Measurements from ENCODE around the gene CH25H.
"Not testable (repeated sequence)": the region's sequence is repeated elsewhere in the genome, so short reads cannot be mapped to it uniquely, and the experiment has no call there.

The CH25H gene

GRCh38 chr10:89201345-89202032 is 5.6 kb downstream of the CH25H start:
- no peak for DNase-seq (ENCODE audit: low read depth in 3 of 3)

DNA sequence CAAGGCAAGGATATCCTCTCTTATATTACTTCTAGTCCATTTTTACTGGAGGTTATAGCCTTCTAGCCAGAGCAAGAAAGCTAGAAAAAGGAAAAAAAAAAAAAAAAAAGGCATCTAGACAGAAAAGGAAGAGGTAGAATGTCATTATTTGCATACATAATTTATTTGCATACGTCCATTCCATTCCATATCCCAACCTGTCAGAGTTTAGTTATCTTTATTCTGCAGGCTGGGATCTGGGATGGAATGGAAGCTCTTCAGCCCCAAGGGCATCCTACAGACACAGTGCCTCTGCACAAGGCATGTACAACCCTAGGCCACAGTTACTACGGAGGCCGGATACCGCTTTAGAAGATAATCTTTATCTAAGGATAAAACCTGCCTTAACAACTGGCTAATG is 9.6 kb downstream of the CH25H start:
- DNase-seq (ENCODE audit: low read depth in 3 of 3): no peak

GRCh38 chr10:89191301-89191700 is 15.8 kb downstream of the CH25H start:
- DNase-seq (ENCODE audit: low read depth in 3 of 3): not testable (repeated sequence)

DNA sequence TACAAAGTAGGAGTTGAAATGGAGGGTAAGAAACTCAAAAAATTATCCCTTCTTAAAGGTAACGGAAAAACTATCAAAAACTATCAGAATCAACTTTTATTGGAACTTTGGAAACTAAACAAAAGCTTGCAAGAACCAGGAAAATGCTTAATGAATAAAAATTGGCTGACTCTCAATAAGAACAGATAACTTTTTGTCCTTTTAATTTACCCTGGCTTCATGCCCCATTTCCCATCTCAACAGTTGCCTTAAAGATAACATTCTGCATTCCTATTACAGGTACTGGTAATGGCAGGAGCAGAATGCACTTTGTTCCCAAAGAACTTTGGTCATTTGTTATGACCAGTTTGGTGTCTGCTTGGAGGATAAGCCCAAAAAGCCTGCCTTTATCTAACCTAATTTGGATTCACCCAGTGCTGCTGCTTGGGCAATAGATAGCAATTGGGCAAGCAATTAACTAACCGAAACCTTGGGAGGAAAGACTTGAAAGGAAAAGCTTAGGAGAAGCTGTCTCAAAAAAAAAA is 17.8 kb downstream of the CH25H start:
- DNase-seq (ENCODE audit: low read depth in 3 of 3): no peak

GRCh38 chr10:89185658-89186057 is 21.5 kb downstream of the CH25H start:
- DNase-seq (ENCODE audit: low read depth in 3 of 3): no peak

DNA sequence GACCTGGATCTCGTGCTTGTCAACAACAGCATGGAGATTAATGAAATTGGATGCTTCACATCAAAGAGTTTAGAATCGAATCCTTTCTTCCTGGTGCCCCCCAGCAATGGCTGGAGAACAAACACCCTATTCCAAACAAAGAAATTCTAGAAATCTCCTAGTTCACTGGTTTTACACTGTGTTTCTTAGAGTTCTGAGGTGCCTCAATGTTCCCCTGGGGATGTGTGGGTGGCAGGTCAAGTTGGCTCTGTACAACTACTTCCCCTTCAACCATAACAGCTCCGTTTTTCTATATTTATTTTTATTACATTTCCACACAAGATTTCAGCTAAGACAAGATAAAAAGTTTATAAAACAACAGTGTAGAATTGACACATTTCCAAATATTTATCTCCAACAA is 22.5 kb downstream of the CH25H start:
- no peak for DNase-seq (ENCODE audit: low read depth in 3 of 3)

GRCh38 chr10:89183571-89183970 is 23.5 kb downstream of the CH25H start:
- DNase-seq (ENCODE audit: low read depth in 3 of 3): no peak

DNA sequence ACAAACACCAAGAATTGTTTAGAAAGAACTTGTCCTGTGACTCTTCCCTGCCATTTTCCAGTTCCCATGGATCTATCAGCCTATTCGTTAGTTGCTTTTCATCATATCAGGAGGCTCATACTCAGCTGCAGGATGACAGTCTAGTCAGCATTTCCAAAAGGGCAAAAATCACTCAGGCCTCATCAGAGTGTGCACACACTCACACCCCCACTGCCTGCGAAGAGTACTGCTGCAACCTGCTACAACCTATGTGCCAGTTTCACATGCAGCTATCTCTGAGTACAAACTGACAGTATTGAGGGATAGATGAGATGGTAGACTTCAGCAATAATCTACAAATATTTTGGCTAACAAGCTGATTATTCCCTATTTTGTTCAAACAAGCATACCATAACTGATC is 24.2 kb downstream of the CH25H start:
- no peak for DNase-seq (ENCODE audit: low read depth in 3 of 3)

DNA sequence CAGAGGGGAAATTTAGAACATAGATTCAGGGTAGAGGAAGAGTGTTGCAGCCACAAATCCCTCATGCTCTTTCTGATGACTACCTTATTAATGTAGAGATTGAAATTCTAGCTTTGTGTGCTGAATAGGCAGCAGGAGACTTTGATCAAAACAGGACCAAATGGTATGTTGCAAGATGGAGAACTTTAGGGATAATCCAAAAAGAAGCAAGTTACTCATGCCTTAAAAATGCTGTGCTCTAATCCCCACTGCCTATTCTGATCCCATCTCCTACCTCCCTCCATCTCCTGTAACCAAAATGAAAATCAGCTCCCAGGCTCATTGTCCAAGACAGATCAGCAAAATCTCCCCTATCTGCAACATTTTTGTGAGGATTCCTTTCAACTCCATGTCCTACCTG is 31.3 kb downstream of the CH25H start:
- no peak for DNase-seq (ENCODE audit: low read depth in 3 of 3)

DNA sequence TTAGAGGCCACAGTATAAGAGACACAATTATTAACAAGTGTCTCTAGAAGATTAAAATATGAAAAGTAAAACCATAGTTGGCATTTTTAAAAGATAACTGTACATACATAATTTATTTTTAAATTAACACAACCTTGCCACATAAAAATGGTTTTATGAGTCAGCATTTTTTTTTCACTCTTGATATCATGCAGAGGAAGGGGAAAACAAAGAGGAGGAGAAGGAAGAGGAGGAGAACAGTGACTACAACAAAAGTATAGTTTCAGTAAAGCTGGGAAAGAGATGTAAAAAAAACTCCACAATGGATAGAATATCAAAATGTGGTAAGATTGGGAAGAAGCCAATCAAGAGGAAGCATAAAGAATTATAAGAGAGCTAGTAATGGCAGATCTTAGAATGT is 34.0 kb downstream of the CH25H start:
- no peak for DNase-seq (ENCODE audit: low read depth in 3 of 3)

DNA sequence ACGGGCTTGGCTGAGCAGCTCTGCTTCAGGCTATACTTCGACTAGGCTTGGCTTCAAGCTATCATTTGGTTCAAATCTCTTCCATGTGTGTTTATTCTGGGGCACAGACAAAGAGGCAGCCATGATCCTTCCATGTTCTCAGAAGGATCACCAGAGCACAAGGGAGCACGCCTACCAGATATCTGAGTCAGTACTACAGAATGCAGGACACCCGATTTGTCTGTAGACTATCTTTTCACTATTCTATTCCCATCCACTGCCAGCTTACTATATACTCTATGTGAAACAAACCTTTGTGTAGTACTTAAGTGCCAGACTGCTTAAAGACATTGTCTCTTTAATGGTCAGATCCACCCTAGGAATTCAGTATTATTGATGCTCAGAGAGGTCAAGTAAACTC is 35.1 kb downstream of the CH25H start:
- DNase-seq (ENCODE audit: low read depth in 3 of 3): no peak

GRCh38 chr10:89171263-89171872 is 35.7 kb downstream of the CH25H start:
- no peak for DNase-seq (ENCODE audit: low read depth in 3 of 3)

GRCh38 chr10:89168354-89168900 is 38.7 kb downstream of the CH25H start:
- DNase-seq (ENCODE audit: low read depth in 3 of 3): not testable (repeated sequence)

GRCh38 chr10:89167915-89168314 is 39.2 kb downstream of the CH25H start:
- DNase-seq (ENCODE audit: low read depth in 3 of 3): no peak

GRCh38 chr10:89165923-89166322 is 41.2 kb downstream of the CH25H start:
- DNase-seq (ENCODE audit: low read depth in 3 of 3): no peak

DNA sequence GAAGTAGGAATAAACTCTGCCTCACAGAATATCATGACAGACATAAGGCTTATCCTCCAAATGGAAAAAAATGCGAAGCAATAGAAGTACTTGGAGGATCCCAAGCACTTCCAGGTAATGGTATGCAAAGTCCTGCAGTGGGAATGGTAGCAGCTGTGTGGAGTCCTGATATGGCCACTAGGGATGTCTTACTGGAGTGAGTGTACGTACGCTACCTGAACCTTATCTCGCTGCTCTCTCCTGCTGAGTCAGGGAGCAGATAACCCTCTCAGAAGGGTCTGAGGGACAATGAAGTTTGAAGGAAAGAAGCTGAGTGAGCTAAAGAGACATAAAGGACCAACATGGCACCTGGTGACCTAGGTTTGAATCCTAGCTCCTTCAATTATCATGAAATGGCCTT is 42.2 kb downstream of the CH25H start:
- DNase-seq (ENCODE audit: low read depth in 3 of 3): no peak

- DNase-seq (ENCODE audit: low read depth in 3 of 3): no peak
Observed at GRCh38 chr10:89164080-89164479, 43.0 kb downstream of the CH25H start.

DNA sequence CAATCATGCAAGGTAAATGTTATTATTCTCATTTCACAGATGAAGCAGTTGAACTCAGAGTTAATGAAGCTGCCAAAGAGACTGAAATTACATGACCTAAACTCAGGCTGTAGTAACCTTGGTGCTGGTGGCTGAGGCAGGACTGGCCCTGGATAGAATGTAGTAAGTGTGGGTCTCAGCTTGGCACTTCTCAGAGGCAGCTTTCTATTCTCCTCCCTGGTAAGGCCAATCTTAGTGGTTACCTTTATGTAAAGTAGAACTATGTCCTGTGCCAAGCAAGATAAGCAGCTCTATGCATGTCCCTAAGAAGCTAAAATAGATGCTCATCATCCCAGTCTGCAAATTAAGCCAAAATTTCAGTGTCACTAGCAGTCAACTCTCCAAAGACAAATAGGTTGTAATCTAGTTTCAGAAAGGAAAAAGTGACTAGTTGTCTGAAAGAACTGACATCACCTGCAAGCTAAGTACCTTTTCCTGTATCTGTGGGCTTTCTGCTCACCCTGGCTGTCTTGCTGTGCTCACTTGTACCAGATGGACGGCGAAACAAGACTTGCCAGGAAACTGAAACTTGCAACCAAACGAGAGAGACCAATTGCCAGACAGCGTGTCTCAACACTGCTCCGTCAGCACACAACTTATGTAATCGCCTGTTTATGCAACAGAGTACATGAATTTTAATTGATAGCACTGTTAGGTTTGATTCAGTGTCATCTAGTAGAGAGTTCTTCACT is 43.7 kb downstream of the CH25H start:
- DNase-seq (ENCODE audit: low read depth in 3 of 3): peak; percentile 12 to 31 (median 28)

GRCh38 chr10:89162596-89162995 is 44.5 kb downstream of the CH25H start:
- DNase-seq (ENCODE audit: low read depth in 3 of 3): no peak

- DNase-seq (ENCODE audit: low read depth in 3 of 3): no peak
Observed at GRCh38 chr10:89160339-89160738, 46.8 kb downstream of the CH25H start.

DNA sequence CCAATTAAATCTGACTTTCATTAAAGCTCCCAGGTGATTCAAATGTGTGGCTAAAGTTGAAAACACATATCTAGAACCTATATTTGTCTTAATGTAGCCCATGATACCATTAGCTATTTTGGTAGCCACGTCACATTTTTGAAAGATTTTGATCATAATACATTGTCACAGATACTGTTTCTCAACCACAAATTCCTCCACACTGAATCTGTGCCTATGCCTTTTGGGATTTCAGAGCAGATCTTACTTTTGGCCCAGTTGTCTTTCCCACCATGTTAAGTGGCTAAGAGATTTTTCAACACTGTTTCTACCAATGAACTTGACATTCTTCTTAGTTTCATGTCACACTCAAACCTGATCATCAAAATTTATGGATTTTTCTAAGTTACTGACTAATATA is 47.4 kb downstream of the CH25H start:
- no peak for DNase-seq (ENCODE audit: low read depth in 3 of 3)

- no peak for DNase-seq (ENCODE audit: low read depth in 3 of 3)
Observed at GRCh38 chr10:89159316-89159715, 47.8 kb downstream of the CH25H start.

GRCh38 chr10:89158446-89158845 is 48.7 kb downstream of the CH25H start:
- DNase-seq (ENCODE audit: low read depth in 3 of 3): no peak
